Type B pancreatic cell (in vitro differentiated cells): Measurements from ENCODE around the gene ADA. TPM values are rescaled to one million over a fixed set of nuclear protein-coding genes. Genes with fewer than 3 reads are reported as not detected.
A peak's percentile ranks its signal among the peaks of the same experiment; 100 is the strongest.
"Not testable (repeated sequence)": the region's sequence is repeated elsewhere in the genome, so short reads cannot be mapped to it uniquely, and the experiment has no call there.

ENCODE experiments used
- DNase-seq: peaks from one replicate; pipeline ENCODE4 v3.0.0; 2021; ENCODE audit warnings: mixed read lengths; ENCODE audit not compliant: unreplicated experiment; ENCODE audit errors: extremely low spot score
- H3K27ac Mint-ChIP-seq: 2 replicates; pipeline ENCODE4 v1.8.0; 2021; ENCODE audit warnings: mild to moderate bottlenecking, mixed read lengths
- H3K27me3 Mint-ChIP-seq: 2 replicates; pipeline ENCODE4 v1.8.0; 2021; ENCODE audit warnings: mixed read lengths
- H3K36me3 Mint-ChIP-seq: 2 replicates; pipeline ENCODE4 v1.8.0; 2021; ENCODE audit warnings: mixed read lengths
- H3K4me1 Mint-ChIP-seq: one replicate; pipeline ENCODE4 v1.8.0; 2021; ENCODE audit warnings: mixed read lengths; ENCODE audit not compliant: unreplicated experiment
- H3K4me3 Mint-ChIP-seq: 2 replicates; pipeline ENCODE4 v1.8.0; 2021; ENCODE audit warnings: mild to moderate bottlenecking, mixed read lengths
- H3K9me3 Mint-ChIP-seq: 2 replicates; pipeline ENCODE4 v1.8.0; 2021; ENCODE audit warnings: mixed read lengths
- total RNA-seq: library from RNA; stranded (reverse); gene quantifications from 2 replicates; pipeline ENCODE4 v1.2.1, GENCODE V29; 2021; ENCODE audit warnings: low replicate concordance
- TF ChIP-seq, protein P1 (sequence below): fragments of 200-600 bp; sonication (generic); conservative IDR thresholded peaks from 2 replicates; pipeline ENCODE4 v1.5.0; 2021; ENCODE audit warnings: antibody characterized with exemption, mild to moderate bottlenecking

Gene ADA
- total RNA-seq, 1 donor from 2014 or later = 15.1 TPM

DNA sequence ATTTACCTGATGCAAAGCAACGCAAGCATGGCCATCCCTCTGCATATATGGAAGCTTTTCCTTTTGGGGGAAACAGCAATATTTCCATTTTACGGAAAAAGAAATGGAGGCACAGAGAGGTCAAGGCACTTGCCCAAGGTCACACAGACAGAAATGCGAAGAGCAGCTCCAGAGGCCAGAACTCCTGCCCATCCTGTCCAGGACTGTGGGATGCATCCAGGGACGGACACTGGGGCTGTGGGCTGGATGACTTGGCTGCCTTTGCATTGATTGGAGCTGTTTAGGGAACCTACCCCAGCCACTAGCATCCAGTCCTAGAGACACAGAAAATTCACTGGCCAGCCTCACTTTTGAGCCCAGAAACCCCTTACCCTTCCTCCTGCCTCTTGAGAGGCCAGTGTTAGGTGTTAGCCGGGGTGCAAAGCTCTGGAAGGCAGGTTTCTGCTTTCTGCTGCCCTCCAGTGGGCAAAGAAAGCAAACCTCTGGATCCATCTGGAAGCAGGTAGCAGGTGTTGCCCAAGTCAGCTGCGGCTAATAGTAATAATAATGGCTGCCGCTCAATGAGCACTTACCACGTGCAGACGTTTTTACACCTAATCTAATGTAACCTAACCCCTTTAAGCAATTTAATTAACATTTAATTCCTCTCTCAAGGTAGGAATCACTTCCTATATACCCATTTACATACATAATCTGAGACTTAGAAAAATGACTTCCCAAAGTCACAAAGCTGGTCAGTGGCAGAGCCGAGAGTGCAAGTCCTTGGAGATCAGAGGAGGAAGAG, 32.0 kb upstream of the ADA start:
- H3K27me3 Mint-ChIP-seq = peaks cover 2% of the 10 kb centered on the region
- H3K27ac Mint-ChIP-seq = no peak overlapping the region
- no peak overlapping the region for H3K4me3 Mint-ChIP-seq
- no peak for DNase-seq
- TF ChIP-seq, protein P1, sequence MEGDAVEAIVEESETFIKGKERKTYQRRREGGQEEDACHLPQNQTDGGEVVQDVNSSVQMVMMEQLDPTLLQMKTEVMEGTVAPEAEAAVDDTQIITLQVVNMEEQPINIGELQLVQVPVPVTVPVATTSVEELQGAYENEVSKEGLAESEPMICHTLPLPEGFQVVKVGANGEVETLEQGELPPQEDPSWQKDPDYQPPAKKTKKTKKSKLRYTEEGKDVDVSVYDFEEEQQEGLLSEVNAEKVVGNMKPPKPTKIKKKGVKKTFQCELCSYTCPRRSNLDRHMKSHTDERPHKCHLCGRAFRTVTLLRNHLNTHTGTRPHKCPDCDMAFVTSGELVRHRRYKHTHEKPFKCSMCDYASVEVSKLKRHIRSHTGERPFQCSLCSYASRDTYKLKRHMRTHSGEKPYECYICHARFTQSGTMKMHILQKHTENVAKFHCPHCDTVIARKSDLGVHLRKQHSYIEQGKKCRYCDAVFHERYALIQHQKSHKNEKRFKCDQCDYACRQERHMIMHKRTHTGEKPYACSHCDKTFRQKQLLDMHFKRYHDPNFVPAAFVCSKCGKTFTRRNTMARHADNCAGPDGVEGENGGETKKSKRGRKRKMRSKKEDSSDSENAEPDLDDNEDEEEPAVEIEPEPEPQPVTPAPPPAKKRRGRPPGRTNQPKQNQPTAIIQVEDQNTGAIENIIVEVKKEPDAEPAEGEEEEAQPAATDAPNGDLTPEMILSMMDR = peak; percentile 80
- H3K36me3 Mint-ChIP-seq = no peaks in the 10 kb centered on the region
- H3K4me1 Mint-ChIP-seq = peaks cover 13% of the 10 kb centered on the region
- no peaks in the 10 kb centered on the region for H3K9me3 Mint-ChIP-seq

DNA sequence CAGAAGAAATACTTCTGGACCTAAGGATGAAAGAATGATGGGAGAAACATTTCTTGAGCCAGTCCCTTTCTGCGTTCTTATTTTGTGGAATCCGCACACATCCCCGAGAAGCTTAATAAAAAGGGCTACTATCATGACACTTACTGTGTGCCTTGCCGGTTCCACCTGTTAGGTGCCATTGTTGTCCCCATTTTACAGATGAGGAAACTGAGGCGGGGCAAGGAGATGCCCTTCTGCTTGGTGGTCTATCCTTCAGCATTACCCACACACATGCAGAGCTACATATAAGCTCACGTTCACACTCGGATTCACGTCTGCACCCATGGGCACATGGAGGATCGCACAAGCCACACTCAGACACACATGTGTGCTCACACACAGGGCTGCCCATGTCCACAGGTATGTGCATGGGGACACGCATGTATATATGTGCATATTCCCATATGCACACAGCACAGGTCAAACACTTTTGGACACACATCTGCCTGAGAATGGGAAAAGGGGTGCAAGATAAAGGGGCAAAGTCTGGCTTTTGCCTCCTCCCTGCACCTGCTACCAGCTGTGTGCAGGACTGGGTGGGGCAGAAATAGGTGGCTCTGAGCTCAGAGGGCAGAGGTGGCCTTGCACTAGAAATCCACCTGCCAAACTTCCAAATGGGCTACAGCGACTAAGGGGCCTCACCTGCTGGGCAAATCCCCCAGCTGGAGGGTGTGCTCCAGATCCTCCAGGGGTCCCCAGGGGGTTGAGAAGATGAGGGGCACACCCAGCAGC, 30.5 kb upstream of the ADA start:
- Mint-ChIP-seq H3K27me3 (peaks cover under 1% of the 10 kb centered on the region), H3K27ac (no peak overlapping the region), H3K4me1 (peaks cover 15% of the 10 kb centered on the region), H3K36me3 (no peaks in the 10 kb centered on the region), H3K9me3 (no peaks in the 10 kb centered on the region), H3K4me3 (no peak overlapping the region)
- DNase-seq = no peak
- TF ChIP-seq, protein P1 = no peak

DNA sequence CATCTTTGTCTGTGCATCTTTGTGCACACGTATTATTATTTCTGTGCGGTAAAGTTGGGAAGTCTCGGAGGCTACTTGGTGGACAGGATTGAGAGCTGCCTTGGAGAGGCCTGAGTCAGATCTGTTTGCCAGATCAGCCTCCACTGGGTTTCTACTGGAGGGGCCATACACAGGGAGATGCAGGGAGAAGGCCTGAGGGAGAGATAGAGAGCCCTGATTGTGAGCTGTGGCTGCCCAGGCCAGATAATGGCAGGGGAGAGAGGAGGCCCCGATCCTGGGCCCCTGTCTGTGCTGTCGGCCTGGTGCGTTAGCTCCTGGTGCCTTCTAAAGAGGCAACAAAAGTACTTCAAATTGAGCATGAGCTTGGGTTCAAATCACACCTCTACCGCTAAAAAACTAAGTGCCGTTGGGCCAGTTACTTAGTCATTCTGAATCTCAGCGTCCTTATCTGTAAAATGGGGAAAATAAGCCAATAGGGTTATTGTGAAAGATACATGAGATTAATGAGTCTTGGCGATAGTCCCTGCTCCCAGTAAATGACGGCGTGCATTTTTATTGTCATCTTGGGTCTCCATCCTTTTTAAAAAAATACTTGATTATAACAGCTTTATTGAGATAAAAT, 27.6 kb upstream of the ADA start:
- H3K36me3 Mint-ChIP-seq = no peaks in the 10 kb centered on the region
- H3K9me3 Mint-ChIP-seq = no peaks in the 10 kb centered on the region
- no peaks in the 10 kb centered on the region for H3K27me3 Mint-ChIP-seq
- H3K27ac Mint-ChIP-seq = peak overlapping the region; percentile 85
- H3K4me3 Mint-ChIP-seq = peak overlapping the region; percentile 2
- H3K4me1 Mint-ChIP-seq = peaks cover 9% of the 10 kb centered on the region
- TF ChIP-seq, protein P1 = no peak
- DNase-seq = no peak

DNA sequence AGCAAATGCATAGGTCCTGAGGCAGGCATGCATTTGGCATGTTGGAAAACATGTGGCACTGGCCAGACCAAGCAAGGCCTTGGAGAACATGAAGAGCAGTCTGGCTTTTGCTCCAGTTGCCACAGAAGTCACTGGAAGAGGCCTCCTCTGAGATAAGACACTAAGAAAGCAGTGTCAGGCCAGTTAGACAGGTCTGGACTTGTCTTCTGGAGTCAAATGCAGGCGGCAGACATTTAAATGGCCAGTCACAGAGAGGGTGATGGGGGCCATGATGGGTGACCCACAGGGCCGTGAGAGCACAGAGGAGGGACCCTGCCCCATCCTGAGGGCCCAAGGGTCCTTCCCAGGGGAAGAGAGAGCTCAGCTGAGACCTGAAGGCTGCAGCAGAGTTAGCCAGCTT, 26.7 kb upstream of the ADA start:
- no peaks in the 10 kb centered on the region for H3K27me3 Mint-ChIP-seq
- TF ChIP-seq, protein P1 = no peak
- peak overlapping the region; percentile 85 for H3K27ac Mint-ChIP-seq
- peak overlapping the region; percentile 58 for H3K4me3 Mint-ChIP-seq
- H3K9me3 Mint-ChIP-seq = no peaks in the 10 kb centered on the region
- no peak for DNase-seq
- no peaks in the 10 kb centered on the region for H3K36me3 Mint-ChIP-seq
- peaks cover 9% of the 10 kb centered on the region for H3K4me1 Mint-ChIP-seq

DNA sequence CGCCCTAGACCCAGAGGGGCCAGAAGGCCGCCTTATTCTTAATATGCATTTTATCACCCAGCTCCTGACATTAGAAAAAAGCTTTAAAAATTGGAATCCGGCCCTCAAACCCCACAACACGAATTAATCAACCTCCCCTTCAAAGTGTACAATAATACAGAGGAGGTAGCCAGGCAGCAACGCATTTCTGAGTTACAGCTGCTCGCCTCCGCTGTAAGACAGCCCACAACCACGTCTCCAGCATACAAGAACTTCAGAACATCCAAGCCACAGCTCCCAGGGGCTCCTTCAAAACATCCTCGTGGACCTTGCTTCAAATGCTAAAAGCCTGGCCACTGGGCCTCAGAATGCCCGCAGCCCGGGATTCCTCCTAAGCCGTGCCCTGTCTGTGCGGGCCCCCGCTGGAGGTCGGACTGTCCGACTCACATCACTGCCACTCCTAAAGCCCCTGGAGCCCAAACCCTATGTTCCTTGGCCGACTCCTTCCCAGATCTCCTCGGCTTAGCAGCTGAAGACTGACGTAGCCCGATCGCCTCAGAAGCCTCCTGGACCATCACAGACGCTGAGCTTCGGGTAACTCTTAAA, 20.9 kb upstream of the ADA start:
- not testable (repeated sequence) for H3K36me3 Mint-ChIP-seq, H3K9me3 Mint-ChIP-seq, H3K27me3 Mint-ChIP-seq, H3K4me3 Mint-ChIP-seq, DNase-seq, H3K4me1 Mint-ChIP-seq, H3K27ac Mint-ChIP-seq

DNA sequence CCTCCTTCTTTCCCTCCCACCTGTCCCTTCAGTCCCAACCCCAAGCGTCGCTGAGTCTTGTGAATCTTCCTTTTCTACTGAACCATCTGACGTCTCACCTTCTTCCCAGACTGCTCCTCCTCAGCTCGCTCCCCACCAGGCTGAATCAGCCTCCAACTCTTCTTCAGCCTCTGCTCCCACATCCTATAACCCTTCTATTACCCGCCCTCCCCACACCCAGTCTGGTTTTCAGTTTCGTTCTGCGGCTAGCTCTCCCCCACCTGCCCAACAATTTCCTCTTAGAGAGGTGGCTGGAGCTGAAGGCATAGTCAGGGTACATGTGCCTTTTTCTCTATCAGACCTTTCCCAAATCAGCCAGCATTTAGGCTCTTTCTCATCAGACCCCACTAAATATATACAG, 20.0 kb upstream of the ADA start:
- H3K27me3 Mint-ChIP-seq, H3K36me3 Mint-ChIP-seq, H3K4me1 Mint-ChIP-seq, H3K4me3 Mint-ChIP-seq, H3K27ac Mint-ChIP-seq, DNase-seq, H3K9me3 Mint-ChIP-seq: not testable (repeated sequence)

DNA sequence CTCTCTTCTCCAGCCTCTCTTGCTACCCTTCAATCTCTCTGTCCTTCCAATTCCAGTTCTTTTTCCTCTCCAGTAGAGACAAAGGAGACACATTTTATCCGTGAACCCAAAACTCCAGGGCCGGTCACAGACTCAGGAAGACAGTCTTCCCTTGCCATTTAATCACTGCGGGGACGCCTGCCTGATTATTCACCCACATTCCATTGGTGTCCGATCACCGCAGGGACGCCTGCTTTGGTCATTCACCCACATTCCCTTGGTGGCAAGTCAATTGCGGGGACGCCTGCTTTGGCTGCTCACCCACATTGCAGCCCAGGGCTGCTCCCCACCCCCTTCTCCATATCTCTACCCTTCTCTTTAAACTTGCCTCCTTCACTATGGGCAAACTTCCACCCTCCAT, 19.4 kb upstream of the ADA start:
- H3K4me3 Mint-ChIP-seq, H3K4me1 Mint-ChIP-seq, DNase-seq, H3K36me3 Mint-ChIP-seq, H3K27me3 Mint-ChIP-seq, H3K9me3 Mint-ChIP-seq, H3K27ac Mint-ChIP-seq: not testable (repeated sequence)
